OCI-LY1 (cell line): ENCODE measurements around the gene SYNM.

ENCODE experiments used
- CTCF ChIP-seq: fragments of 200-600 bp; sonication (generic), shearing (Covaris generic); IDR thresholded peaks from 2 replicates; pipeline ENCODE4 v1.5.1; 2017; ENCODE audit warnings: mild to moderate bottlenecking, antibody characterized with exemption, low read length, moderate library complexity, mixed read lengths
- EZH2 ChIP-seq: fragments of 200-600 bp; sonication (generic), shearing (Covaris generic); IDR thresholded peaks from 2 replicates; pipeline ENCODE4 v1.8.0; 2017; ENCODE audit warnings: borderline replicate concordance, mixed run types, mild to moderate bottlenecking, antibody characterized with exemption, low read length, moderate library complexity, mixed read lengths

- no peak for TF ChIP-seq CTCF
- no peak for TF ChIP-seq EZH2
Observed at GRCh38 chr15:99098426-99098825, 6.5 kb upstream of the SYNM start.
